Activated naive CD8-positive, alpha-beta T cell treated with anti-CD3 and anti-CD28 coated beads, Interleukin-2, amount 50 U/mL, for 24 hours (primary cell): ENCODE results near the gene RHCE.
A peak's percentile ranks its signal among the peaks of the same experiment; 100 is the strongest.
"Not testable (repeated sequence)": the region's sequence is repeated elsewhere in the genome, so short reads cannot be mapped to it uniquely, and the experiment has no call there.

Experiments used
- ATAC-seq: fragments of 150-1000 bp; cut with Tn5 transposase; one replicate; pipeline ENCODE4 v1.10.0; 2021
- DNase-seq: peaks from one replicate; pipeline ENCODE4 v3.0.0; 2021
- H3K27ac Mint-ChIP-seq: one replicate; pipeline ENCODE4 v1.8.0; 2021; ENCODE audit warnings: mild to moderate bottlenecking, mixed read lengths
- H3K27me3 Mint-ChIP-seq: one replicate; pipeline ENCODE4 v1.8.0; 2021; ENCODE audit warnings: mixed read lengths
- H3K36me3 Mint-ChIP-seq: one replicate; pipeline ENCODE4 v1.8.0; 2021; ENCODE audit warnings: low read depth, mixed read lengths
- H3K4me1 Mint-ChIP-seq: one replicate; pipeline ENCODE4 v1.8.0; 2021; ENCODE audit warnings: mixed read lengths
- H3K4me3 Mint-ChIP-seq: one replicate; pipeline ENCODE4 v1.8.0; 2021; ENCODE audit warnings: mild to moderate bottlenecking, moderate library complexity, mixed read lengths
- H3K9me3 Mint-ChIP-seq: one replicate; pipeline ENCODE4 v1.8.0; 2021; ENCODE audit warnings: mixed read lengths

Gene RHCE

DNA sequence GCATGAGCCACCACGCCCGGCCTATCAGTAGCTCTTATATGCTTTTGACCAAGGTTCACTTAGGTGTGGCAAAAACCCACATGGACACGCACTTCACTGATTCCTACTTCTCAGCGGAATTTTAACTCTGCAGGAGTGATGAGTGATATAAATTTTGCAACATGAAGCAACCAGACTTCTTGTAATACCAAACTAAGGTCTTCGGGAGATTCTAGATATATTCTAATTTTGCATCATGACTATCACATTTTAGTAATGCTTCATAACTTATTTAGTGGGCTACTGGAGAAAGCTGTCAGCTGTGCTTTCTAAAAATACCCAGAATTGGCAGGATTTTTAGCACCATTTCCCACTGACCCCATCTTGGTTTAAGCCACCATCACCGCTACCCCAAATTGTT is 27.8 kb downstream of the RHCE start:
- Mint-ChIP-seq H3K36me3 (no peaks in the 10 kb centered on the region), H3K4me1 (no peaks in the 10 kb centered on the region), H3K9me3 (no peaks in the 10 kb centered on the region), H3K27me3 (peaks cover 3% of the 10 kb centered on the region), H3K4me3 (no peak overlapping the region), H3K27ac (no peak overlapping the region)
- DNase-seq (no peak), ATAC-seq (no peak)

DNA sequence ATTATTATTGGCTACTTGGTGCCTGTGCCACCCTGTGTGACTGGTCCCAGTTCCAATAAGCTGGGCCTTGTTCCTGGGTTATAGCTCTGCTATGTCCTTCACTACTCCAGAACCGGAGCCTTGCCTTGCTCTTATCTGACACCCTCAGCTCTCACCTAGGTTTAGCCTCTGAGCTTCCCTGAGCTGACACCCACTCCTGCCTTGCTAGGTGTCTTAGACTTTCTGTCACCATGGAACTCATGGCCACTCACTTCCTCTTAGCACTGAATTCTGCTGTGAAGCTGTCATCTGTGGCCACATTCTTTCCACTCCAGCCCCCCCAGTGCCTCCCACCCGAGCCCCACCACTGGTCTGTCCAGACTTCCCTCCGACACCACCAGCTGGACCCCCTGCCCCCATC is 30.9 kb downstream of the RHCE start:
- H3K9me3 Mint-ChIP-seq, H3K36me3 Mint-ChIP-seq, H3K27me3 Mint-ChIP-seq, ATAC-seq, H3K4me1 Mint-ChIP-seq, H3K27ac Mint-ChIP-seq, H3K4me3 Mint-ChIP-seq, DNase-seq: not testable (repeated sequence)

DNA sequence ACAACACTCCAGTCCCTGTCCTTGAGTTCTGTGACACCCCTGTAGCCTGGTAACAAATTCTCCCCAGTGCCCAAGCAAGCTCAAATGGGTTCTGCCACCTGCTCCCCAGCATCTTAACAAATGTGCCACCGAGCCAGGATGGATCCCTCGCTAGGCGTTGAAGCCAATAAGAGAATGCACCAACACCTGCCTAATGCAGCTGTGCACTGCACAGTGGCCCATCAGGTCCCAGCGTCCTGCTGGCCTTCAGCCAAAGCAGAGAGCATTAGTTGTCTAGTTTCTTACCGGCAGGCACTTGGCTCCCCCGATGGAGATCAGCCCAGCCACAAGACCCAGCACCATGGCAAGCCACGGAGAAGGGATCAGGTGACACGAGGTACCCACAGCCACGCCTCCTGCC is 31.9 kb downstream of the RHCE start:
- H3K27me3 Mint-ChIP-seq, H3K4me3 Mint-ChIP-seq, H3K36me3 Mint-ChIP-seq, H3K9me3 Mint-ChIP-seq, H3K4me1 Mint-ChIP-seq, H3K27ac Mint-ChIP-seq, ATAC-seq, DNase-seq: not testable (repeated sequence)

DNA sequence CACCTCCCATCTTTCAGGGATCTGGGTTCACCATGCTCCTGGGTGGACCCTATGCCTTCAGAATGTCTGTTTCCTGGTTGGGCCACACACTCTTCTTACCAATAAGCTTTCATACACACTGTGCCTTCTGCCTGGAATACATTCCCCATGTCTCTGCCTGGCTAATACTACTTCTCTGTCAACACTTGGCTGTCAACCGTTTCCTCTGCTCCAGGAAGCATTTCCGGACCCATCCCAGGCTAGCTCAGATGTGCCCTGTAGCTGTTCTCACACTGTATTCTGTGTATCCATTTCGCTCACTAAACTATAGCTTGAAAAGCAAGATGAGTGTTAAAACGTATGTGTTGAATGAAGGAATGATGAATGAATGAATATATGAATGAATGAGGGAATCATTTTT is 33.5 kb downstream of the RHCE start:
- not testable (repeated sequence) for H3K27me3 Mint-ChIP-seq, ATAC-seq, DNase-seq, H3K36me3 Mint-ChIP-seq, H3K27ac Mint-ChIP-seq, H3K9me3 Mint-ChIP-seq, H3K4me3 Mint-ChIP-seq, H3K4me1 Mint-ChIP-seq

DNA sequence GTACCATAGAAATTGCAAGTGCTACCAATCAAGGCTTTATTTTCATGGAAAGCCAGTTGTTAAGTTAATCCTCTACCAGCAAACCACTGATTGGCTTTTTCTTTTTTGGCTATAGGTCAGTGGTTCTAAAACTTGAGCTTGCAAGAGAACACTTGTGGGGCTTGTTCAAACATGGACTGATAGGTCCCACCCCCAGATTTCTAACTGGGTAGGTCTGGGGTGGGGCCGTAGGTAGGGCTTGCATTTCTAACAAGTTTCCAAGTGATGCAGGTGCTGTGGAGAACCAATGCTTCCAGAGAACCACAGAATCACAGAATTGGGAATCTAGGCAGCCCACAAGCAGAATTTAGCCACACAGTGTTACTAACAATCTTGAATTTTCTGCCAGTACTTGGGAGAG is 36.8 kb downstream of the RHCE start:
- not testable (repeated sequence) for H3K4me3 Mint-ChIP-seq, H3K4me1 Mint-ChIP-seq, H3K36me3 Mint-ChIP-seq, H3K9me3 Mint-ChIP-seq, H3K27me3 Mint-ChIP-seq, DNase-seq, H3K27ac Mint-ChIP-seq, ATAC-seq

DNA sequence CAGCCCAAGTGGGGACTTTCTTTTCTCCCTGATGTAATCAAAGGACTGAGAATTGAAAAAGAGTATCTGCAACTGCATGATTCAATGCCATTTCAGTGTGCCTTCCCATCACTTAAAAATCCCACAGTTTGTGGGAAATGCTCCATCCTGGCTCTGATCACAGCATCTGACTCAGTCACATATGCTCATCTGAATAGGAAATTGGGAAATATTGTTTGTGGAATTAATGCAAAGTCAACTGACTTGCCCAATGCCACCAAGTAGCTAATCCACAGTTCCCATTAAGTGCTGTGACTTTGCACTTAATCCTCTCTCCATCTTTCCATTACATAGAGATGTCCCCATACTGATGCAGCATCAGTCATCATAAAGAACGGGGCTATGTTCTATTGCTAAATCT is 37.5 kb downstream of the RHCE start:
- not testable (repeated sequence) for H3K4me3 Mint-ChIP-seq, H3K9me3 Mint-ChIP-seq, ATAC-seq

DNA sequence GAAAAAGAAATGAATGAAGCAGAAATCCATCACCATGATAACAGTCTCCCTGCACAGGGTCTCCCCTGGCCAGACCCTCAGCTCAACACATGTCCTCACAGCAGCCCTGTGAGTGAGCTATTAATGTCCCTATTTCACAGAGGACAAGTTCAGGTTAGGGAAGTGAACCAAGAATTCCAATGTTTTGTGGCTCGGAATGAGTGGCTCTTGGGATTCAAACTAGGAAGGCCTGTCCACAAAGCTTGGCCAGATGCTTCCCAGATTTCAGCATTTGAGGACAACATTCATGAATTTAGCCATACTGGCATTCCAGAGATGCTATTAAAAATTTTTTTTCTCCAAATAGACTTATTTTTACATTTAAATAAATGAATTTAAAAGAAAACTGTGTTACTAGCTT is 38.1 kb downstream of the RHCE start:
- not testable (repeated sequence) for H3K36me3 Mint-ChIP-seq, H3K27ac Mint-ChIP-seq, H3K4me1 Mint-ChIP-seq, H3K4me3 Mint-ChIP-seq, H3K9me3 Mint-ChIP-seq, DNase-seq, H3K27me3 Mint-ChIP-seq, ATAC-seq

More for the DNA sequence above, 37.5 kb downstream of the RHCE start:
- not testable (repeated sequence) for H3K27ac Mint-ChIP-seq, DNase-seq, H3K36me3 Mint-ChIP-seq, H3K4me1 Mint-ChIP-seq, H3K27me3 Mint-ChIP-seq

DNA sequence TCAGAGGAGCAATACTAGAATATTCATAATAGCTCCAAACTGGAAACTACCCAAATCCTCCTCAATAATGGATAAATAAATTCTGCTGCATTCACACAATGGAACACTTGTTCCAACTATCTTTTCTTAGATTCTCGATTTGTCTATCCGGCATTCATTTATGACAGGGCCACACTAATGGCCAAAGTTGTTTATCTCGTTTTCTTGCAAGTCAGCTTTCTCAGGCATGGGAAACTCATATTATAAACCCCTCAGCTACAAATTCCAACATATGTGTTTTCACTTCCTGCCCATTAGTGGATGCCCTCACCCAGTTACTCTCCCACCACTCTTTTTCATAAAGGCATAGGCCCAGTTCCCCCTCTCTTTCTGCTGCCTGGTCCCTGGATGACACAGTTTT is 42.3 kb downstream of the RHCE start:
- not testable (repeated sequence) for H3K36me3 Mint-ChIP-seq, H3K4me3 Mint-ChIP-seq, DNase-seq, H3K27me3 Mint-ChIP-seq, H3K9me3 Mint-ChIP-seq, H3K4me1 Mint-ChIP-seq, H3K27ac Mint-ChIP-seq, ATAC-seq

DNA sequence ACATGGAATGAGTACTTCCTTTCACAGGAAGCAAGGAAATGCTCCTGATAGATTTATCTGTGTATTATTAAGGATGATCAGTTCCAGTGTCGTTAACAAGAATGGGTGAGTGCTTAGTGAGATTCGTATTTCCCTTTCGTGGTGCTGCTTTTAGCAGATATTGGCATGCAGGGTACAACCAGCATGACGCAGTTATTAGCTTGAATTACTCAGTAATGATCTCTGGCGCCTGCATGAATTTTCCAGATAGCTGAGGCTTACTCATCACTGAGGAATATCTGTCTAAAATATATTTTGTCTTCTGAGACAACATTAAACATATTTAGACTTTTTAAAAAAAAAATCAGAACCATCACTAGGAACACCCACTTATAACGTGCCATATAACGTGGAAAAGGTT is 48.9 kb downstream of the RHCE start:
- H3K36me3 Mint-ChIP-seq, DNase-seq, H3K27ac Mint-ChIP-seq, H3K9me3 Mint-ChIP-seq, ATAC-seq, H3K4me3 Mint-ChIP-seq, H3K4me1 Mint-ChIP-seq, H3K27me3 Mint-ChIP-seq: not testable (repeated sequence)

DNA sequence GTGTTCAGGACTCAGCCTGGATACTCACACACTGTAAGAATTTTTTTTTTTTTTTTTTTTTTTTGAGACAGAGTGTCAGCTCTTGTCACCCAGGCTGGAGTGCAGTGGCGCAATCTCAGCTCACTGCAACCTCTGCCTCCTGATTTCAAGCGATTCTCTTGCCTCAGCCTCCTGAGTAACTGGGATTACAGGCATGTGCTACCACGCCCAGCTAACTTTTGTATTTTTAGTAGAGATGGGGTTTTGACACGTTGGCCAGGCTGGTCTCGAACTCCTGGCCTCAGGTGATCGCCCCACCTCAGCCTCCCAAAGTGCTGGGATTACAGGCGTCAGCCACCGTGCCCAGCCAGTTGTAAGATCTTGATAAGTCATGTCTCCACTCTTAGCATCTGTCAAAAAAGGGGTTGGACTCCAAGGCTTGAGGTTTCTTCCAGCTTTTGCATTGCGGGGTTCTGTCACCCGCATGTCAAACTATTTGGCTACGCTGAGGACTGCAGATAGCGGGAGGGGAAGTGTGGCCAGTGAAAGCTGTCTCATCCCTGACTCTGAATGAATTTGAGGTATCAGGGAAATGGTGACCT is 50.8 kb downstream of the RHCE start:
- H3K27me3 Mint-ChIP-seq, H3K36me3 Mint-ChIP-seq: not testable (repeated sequence)

DNA sequence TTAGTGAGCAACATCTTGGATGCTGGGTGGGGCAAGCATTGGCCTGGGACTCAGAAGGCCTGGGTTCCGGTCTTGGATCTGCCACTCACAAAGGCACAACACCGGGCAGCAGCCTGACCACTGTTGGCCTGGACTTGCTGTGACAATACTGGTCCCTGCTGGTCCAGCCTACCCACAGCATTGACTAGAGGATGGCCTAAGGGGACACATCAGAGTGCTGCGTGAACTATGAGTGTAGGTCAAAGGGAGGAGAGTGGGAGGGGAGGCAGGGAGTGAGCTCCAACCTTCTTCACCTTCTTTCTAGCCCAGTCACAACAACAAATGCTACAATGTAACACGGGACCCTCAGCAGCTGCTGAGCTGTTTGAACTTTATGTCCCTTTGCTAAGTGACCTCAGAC is 51.4 kb downstream of the RHCE start:
- Mint-ChIP-seq H3K4me1 (no peaks in the 10 kb centered on the region), H3K4me3 (no peak overlapping the region), H3K27ac (no peak overlapping the region), H3K9me3 (no peaks in the 10 kb centered on the region), H3K36me3 (no peaks in the 10 kb centered on the region), H3K27me3 (no peaks in the 10 kb centered on the region)
- no peak for ATAC-seq
- DNase-seq, result no peak

More for the DNA sequence above, 50.8 kb downstream of the RHCE start:
- not testable (repeated sequence) for H3K4me1 Mint-ChIP-seq, H3K9me3 Mint-ChIP-seq, H3K4me3 Mint-ChIP-seq, DNase-seq, H3K27ac Mint-ChIP-seq, ATAC-seq

DNA sequence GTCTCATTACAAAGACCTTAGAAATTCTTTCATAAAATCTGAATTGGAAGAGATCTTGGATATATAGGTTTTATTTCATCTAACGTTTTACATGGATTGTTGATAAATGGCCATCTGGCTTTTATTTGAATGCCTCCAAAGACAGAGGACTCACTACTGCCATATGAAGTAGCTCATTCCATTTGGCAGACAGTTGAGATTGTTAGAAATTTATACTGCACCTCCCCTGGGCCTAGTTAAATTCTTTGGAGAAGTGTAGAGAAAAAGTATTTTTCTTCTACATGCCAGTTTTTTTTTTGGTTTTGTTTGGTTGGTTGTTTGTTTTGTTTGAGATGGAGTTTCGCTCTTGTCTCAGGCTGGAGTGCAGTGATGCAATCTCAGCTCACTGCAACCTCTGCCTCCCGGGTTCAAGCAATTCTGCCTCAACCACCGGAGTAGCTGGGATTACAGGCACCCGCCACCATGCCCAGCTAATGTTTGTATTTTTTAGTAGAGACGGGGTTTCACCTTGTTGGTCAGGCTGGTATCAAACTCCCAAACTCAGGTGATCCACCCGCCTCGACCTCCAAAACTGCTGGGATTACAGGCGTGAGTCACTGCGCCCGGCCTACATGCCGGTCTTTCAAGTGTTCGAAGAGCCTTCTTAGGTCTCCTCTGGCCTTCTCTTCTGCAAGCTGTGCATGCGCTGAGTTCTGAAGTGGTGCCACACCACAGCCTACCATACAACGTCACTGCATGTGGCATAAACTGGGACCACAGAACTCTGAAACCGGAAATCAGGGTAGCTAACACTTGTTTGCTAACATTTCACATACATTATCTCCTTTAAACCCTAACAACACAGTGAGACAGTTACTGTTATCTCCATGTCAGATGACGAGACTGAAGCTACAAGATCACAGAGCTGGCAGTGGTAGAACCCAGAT is 57.7 kb downstream of the RHCE start:
- DNase-seq, H3K4me3 Mint-ChIP-seq, H3K27me3 Mint-ChIP-seq, H3K4me1 Mint-ChIP-seq, H3K27ac Mint-ChIP-seq, H3K9me3 Mint-ChIP-seq: not testable (repeated sequence)
- H3K36me3 Mint-ChIP-seq, result peaks cover 27% of the 10 kb centered on the region
- peak; percentile 78 for ATAC-seq

DNA sequence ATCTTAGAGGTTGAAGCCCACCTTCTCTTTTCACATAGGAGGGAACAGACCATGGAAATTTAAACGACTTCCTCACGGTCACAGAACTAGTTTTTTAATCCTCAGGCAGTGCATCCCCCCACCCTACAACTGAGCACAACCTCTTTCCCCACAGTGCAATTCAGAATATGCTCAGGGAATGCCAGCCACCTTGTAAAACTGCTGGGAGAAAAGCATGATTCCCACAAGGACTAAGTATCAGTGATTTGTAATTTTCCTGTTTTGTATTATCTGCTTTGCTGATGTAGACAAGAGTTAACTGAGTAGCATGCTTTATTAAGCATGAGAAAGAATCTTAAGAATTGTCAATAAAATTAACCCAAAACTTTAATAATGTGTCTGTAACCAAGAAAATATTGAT is 58.7 kb downstream of the RHCE start:
- Mint-ChIP-seq H3K27ac (no peak overlapping the region), H3K36me3 (peaks cover 27% of the 10 kb centered on the region), H3K4me1 (peaks cover 19% of the 10 kb centered on the region), H3K4me3 (no peak overlapping the region), H3K27me3 (no peaks in the 10 kb centered on the region), H3K9me3 (no peaks in the 10 kb centered on the region)
- no peak for DNase-seq
- no peak for ATAC-seq

DNA sequence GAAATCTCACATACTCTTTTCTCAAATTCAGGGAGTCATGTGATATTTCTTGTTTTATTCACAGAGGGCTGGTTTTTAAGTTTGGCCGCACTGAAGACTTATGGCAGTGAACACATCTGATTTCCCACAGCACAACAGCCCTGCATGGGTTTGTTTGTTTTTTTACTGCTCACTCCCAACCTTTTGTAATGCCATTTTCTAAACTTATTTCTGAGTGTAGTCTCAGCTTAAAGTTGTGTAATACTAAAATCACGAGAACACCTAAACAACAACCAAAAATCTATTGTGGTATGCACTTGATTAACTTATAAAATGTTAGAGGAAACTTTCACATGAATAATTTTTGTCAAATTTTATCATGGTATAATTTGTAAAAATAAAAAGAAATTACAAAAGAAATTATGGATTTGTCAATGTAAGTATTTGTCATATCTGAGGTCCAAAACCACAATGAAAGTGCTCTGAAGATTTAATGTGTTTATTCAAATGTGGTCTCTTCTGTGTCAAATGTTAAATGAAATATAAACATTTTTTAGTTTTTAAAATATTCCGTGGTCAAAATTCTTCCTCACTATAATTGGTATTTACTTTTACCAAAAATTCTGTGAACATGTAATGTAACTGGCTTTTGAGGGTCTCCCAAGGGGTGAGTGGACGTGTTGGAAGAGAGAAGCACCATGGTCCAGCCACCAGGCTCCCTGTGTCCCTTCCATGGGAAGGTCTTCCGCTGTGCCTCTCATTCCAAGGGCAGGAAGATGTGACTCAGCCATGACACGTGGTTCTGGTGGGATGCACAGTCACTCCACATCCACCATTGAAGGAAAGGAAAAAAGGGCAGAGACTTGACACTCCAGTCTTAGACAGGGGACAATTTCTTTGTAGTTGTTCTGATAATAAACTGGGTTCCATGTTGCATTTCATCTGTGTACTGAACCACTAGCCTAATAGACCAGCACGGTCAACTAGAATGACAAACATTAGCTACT is 59.7 kb downstream of the RHCE start:
- DNase-seq (no peak), ATAC-seq (peak; percentile 23)
- Mint-ChIP-seq H3K36me3 (peaks cover 33% of the 10 kb centered on the region), H3K27ac (peak overlapping the region; percentile 32), H3K27me3 (no peaks in the 10 kb centered on the region), H3K4me3 (no peak overlapping the region), H3K9me3 (no peaks in the 10 kb centered on the region), H3K4me1 (peaks cover 29% of the 10 kb centered on the region)
